NCI-H345 treated with DMSO at 0.1 percent for 48 hours (cell line): ENCODE measurements around the gene COL16A1.

Experiments used
- DNase-seq: peaks from one replicate; lab custom pipeline; 2025; ENCODE audit not compliant: unreplicated experiment; lab: John Stamatoyannopoulos, UW

Gene COL16A1

GRCh38 chr1:31650161-31651088, 53.4 kb downstream of the COL16A1 start:
- no peak for DNase-seq

- no peak for DNase-seq
Measured at GRCh38 chr1:31648641-31649357, 55.0 kb downstream of the COL16A1 start.

DNA sequence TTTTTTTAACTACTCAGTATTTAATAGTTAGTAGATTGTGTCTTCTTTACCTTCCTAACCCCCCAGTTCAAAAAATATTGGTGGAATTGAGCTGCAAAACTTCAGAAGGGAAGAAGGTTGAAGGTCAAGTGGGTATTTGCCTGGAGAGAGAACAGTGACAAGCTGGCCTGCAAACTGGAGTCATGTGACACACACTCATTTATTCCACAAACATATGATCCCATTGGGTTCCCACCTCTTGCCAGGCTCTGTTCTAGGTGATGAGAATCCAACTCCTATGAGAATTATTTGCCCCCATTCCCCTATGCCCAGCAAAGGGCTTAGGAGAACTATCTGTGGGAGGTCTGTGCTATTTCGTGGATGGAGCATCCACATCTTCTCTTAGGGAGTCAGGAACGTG, 55.6 kb downstream of the COL16A1 start:
- DNase-seq: no peak

GRCh38 chr1:31647106-31647505, 56.7 kb downstream of the COL16A1 start:
- DNase-seq: no peak

DNA sequence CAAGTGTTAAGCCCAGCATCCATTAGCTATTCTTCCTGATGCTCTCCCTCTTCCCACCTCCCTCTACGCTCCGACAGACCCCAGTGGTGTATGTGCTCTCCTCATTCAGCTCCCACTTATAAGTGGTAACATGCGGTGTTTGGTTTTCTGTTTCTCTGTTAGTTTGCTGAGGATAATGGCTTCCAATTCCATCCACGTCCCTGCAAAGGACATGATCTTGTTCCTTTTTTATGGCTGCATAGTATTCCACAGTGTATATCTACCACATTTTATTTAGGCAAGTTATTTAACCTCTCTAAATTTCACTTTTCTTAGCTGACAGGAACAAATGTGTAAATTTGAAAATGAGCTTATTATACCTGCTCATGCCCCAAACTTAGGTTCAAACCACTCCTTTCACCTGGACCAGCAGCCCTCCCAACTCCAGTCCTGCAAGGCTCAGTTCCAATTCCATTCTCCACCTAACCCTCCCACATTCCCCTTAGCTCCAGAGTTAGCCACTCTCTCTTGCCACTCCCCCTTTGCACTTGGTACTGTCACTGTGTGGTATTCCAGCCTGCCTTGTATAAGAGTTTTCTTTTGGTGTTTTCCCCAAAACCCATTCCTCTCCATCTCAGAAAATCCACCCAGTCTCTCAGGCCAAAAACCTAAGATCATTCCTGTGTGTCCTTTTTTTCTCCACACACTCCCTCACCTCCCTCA, 57.4 kb downstream of the COL16A1 start:
- DNase-seq: no peak

- no peak for DNase-seq
Measured at GRCh38 chr1:31645274-31645568, 58.6 kb downstream of the COL16A1 start.

- peak; percentile 95 for DNase-seq
Measured at GRCh38 chr1:31644560-31645273, 59.1 kb downstream of the COL16A1 start, which contains the start of gene PEF1. Gene PEF1 (minus strand): TSS chr1:31644876. CDS start chr1:31644864, 12 bp downstream.

GRCh38 chr1:31643976-31644559, 59.7 kb downstream of the COL16A1 start:
- no peak for DNase-seq

- DNase-seq: no peak
Measured at GRCh38 chr1:31642897-31643296, 60.9 kb downstream of the COL16A1 start.

DNA sequence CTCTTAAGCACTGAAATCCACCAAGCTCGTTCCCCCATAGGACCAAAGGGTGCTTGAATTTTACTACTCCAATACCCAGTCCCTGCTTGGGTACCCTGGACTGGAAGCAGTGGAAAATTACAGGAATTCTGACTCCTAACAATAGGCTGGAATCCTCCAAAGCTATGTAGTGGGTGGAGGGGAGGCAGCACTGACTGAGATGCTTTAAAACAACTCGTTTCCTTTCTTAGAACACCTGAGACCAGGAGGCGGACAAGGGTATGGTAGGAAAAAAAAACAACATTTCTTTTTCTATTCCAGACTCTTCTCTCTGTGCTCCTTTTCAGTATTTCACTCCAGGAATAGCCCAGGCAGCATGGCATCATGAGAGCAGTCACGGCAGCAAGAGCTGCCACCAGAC, 61.5 kb downstream of the COL16A1 start:
- no peak for DNase-seq

GRCh38 chr1:31640964-31641363, 62.9 kb downstream of the COL16A1 start:
- no peak for DNase-seq

DNA sequence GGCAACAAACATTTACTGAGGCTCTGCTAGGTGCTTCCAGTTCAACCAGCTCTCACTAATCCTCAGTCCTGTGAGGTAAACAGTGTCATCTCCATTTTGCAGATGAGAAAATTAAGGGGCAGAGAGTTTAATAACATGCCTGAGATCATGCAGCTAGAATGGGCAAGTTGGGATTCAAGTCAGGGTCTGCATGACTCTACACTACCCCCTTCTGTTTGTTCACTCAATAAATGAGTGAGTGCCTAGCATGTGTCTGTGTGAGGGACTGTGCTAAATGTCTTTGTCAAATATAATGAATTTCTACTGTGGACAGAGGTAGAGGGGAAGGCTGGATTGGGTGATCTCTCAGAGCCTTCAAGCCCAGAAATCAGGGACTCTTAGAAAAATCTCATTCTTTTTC, 63.6 kb downstream of the COL16A1 start:
- no peak for DNase-seq

DNA sequence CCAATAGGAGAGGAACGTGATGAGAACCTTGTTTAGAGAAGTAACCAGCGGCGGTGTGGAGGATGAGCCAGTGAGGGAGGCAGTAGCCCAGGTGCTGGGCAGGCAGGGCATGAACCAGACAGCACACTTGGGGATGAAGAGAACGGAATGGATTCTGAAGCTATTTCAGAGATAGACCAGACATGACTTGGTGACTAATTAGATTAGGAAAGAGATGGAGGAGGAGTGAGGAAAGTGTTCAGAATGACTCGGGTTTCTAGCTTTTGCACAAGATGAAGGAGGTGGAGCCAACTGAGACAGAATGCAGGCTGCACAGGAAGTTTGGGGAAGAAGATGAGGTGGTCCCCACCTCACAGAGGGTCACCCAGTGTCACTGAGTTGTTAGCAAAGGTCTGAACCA, 64.3 kb downstream of the COL16A1 start:
- DNase-seq: no peak

DNA sequence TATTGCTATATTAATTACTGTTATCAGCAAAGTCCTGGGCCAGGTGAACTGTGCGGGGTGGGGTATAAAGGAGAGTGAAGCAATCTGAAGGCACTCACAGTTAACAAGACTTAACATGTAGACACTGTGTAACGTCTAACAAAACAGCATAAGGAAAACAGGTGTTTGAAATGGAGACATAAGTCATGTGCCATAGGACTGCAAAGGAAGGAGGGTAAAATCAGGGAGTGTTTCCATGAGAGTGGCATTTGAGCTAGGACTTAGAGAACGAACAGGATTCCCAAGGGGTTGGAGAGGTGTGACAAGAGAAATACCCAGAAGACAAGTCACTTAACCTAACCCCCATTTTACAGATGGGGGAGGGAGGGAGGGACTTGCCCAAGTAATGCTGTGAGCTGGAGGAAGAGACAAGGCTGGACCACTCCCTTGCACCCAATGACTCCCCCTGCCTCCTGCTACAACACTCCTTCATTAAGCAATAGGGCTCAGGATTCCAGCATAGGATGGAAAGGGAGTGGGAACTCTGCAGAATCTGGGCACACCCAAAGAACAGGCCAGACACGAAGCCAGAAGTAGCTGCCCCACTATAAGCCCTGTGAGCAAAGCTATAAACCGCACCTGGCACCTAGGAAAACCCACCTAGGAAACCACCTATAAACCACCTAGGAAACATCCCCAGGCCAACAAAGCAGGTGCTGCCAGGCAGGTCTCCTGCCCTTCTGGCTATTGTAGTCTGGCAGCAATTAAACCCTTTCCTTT, 65.7 kb downstream of the COL16A1 start:
- DNase-seq: peak; percentile 17

DNA sequence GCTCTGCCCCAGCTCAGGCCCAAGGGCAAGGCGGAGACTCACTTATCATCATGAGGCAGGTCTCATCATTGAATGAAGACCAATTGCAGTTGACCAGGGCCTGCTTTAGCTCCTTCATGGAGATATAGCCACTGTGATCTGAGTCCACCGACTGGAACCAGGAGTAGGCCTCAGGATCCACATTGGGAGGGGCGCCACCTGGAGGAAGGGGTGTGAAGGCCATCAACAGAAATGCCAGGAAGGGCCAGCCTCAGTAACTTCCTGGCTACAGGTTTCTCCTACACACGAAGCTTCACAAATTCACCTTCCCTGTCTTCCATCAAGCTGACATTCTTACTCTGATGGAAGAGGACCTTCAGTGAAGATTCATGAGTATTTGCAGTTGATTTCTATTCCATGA, 70.7 kb downstream of the COL16A1 start:
- no peak for DNase-seq

DNA sequence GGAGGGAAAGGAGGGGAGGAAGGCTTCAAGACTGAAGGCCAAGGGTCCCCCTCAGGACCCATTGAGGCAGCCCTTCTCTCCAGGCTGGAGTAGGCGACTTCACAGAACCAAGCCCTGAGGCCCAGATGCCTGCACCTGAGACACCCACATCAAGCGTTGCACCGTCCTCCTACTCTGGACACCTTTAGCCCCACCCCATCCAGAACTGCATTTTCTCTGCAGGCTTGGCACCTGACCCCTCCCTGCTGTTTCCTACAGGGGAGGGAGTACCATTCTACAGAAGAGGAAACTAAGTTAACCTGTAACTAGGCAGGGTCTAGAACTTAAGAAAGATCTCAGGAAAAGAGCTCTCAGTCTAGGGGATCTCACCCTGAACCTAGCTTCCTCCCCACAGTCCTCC, 71.2 kb downstream of the COL16A1 start:
- DNase-seq: no peak

GRCh38 chr1:31628931-31629556, 74.8 kb downstream of the COL16A1 start:
- DNase-seq: no peak

DNA sequence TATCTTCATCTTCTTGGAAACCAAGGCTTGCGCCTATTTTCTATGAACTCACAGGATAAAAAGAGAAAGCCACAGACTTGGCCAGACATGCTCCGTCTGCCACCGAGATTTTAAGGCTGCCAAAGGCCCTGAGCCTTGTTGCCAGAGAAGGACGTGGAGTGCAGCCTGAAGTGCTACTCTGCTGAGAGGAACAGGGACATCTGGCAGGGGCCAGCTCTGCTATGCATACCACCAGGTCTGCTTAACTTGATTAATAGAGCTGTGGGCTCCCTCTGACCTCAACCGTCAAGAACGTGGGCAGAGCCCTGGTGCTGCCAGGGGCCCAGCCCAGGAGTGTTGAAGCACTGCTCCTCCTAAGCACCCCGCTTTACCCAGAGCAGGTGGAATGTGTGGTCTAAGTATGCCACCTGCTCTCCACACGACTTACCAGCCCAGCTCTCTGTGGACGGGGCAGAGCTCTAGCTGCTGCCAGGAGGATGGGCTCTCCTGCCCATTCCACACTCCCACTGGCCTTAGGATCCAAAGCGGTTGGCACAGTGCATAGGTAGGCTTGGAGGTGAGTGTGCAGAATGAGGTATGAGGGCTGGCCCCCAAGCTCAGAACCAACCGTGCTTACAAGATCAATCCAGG, 75.8 kb downstream of the COL16A1 start:
- no peak for DNase-seq

DNA sequence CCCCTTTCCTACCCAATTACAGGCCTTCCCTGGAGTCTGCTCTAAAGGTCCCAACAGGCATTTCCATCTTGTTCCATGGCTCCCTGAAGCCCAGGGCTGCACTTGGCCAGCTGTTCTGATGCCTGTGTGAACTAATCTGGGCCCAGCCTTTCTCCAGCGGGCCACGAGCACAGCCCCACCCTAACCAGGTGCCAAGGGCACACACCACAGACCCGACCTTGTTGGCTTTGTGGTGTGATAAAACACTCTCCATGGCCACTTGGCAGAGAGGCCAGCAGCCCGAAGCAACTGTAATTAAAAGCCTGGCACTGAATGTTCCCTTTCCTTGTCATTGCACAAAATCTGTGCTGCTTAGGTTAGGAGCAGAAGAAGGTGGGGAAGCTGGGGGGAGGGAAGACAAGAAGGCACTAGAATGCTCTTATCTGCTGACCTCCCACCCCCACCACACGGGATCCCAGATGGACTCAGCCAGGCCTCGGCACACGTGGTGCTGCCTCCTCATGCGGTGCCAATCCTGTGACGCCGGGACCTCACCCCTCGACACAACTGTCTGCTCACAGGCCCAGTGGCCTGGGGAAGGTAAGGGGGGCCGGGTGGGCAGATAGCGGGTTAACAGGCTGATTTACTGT, 76.4 kb downstream of the COL16A1 start:
- DNase-seq: no peak
